ENCODE results near the gene KLC1. TPM values are rescaled to one million over a fixed set of nuclear protein-coding genes. Genes with fewer than 3 reads are reported as not detected.
A peak's percentile ranks its signal among the peaks of the same experiment; 100 is the strongest.
"Not testable (repeated sequence)": the region's sequence is repeated elsewhere in the genome, so short reads cannot be mapped to it uniquely, and the experiment has no call there.

Gene KLC1
- total RNA-seq, 2 donors from 2014 or later, result 199 to 292 TPM

GRCh38 chr14:103650213-103650612 is 21.2 kb downstream of the KLC1 start:
- 80 to 88% methylated on average over 4 of the region's 4 CpGs for WGBS, 2 donors
- Histone ChIP-seq H3K27me3 (no peaks in the 10 kb centered on the region), H3K4me1 (peaks cover 22% of the 10 kb centered on the region), H3K27ac (no peak overlapping the region), H3K4me3 (no peak overlapping the region), H3K9me3 (no peaks in the 10 kb centered on the region), H3K36me3 (replicated peaks in 1 of 2; ENCODE audit: insufficient read depth in 1 of 2, low read depth in 2 of 2) (peaks cover 6 to 7% of the 10 kb centered on the region in 2 donors)
- no peak for TF ChIP-seq POLR2A (IDR thresholded peaks at IDR 0.05)
- no peak for TF ChIP-seq CTCF (IDR thresholded peaks at IDR 0.05)
- DNase-seq (no peak), ATAC-seq (no peak)
- intact Hi-C loops (cut with DNase I), result no loop called here

- Histone ChIP-seq H3K4me3 (no peak overlapping the region), H3K9me3 (no peaks in the 10 kb centered on the region), H3K36me3 (replicated peaks in 1 of 2; ENCODE audit: insufficient read depth in 1 of 2, low read depth in 2 of 2) (peaks cover 10 to 15% of the 10 kb centered on the region in 2 donors), H3K4me1 (peaks cover 22% of the 10 kb centered on the region), H3K27ac (no peak overlapping the region), H3K27me3 (no peaks in the 10 kb centered on the region)
- ATAC-seq (no peak), DNase-seq (no peak)
- whole genome bisulfite sequencing, 2 donors, result 68 to 70% methylated on average over 6 to 7 of the region's 7 CpGs
- TF ChIP-seq CTCF (IDR thresholded peaks at IDR 0.05) (no peak), POLR2A (IDR thresholded peaks at IDR 0.05) (no peak)
- intact Hi-C loops (cut with DNase I), result no loop called here
Observed at GRCh38 chr14:103651585-103651984, 22.6 kb downstream of the KLC1 start.

- Histone ChIP-seq H3K27me3 (no peaks in the 10 kb centered on the region), H3K9me3 (no peaks in the 10 kb centered on the region), H3K36me3 (replicated peaks in 1 of 2; ENCODE audit: insufficient read depth in 1 of 2, low read depth in 2 of 2) (peaks cover 10 to 16% of the 10 kb centered on the region in 2 donors), H3K27ac (peak overlapping the region in 3 of 4 donors; percentile 5 to 52 (median 22)), H3K4me1 (peaks cover 22% of the 10 kb centered on the region), H3K4me3 (no peak overlapping the region)
- DNase-seq, result no peak
- no peak for TF ChIP-seq CTCF (IDR thresholded peaks at IDR 0.05)
- ATAC-seq, result no peak
- intact Hi-C loops (cut with DNase I), result no loop called here
- 82 to 93% methylated on average over 3 of the region's 3 CpGs for WGBS, 2 donors
Observed at GRCh38 chr14:103652806-103653205, 23.8 kb downstream of the KLC1 start.

GRCh38 chr14:103653336-103653735 is 24.3 kb downstream of the KLC1 start:
- ATAC-seq; H3K27me3 ChIP-seq; intact Hi-C loops (cut with DNase I); DNase-seq; H3K9me3 ChIP-seq; H3K4me3 ChIP-seq: not testable (repeated sequence)
- Histone ChIP-seq H3K36me3 (replicated peaks in 1 of 2; ENCODE audit: insufficient read depth in 1 of 2, low read depth in 2 of 2) (peaks cover 10 to 18% of the 10 kb centered on the region in 2 donors), H3K27ac (peak overlapping the region in 3 of 4 donors; percentile 5 to 52 (median 22)), H3K4me1 (peaks cover 22% of the 10 kb centered on the region)
- 58 to 66% methylated on average over 6 to 10 of the region's 10 CpGs for WGBS, 2 donors

GRCh38 chr14:103653805-103654204 is 24.8 kb downstream of the KLC1 start:
- no peaks in the 10 kb centered on the region for H3K27me3 ChIP-seq
- peaks cover 22% of the 10 kb centered on the region for H3K4me1 ChIP-seq
- 62 to 72% methylated on average over 4 of the region's 4 CpGs for WGBS, 2 donors

More at GRCh38 chr14:103653805-103654204, 24.8 kb downstream of the KLC1 start:
- ATAC-seq (no peak), DNase-seq (no peak)
- Histone ChIP-seq H3K27ac (peak overlapping the region in 2 of 4 donors; percentile 22 to 52), H3K36me3 (replicated peaks in 1 of 2; ENCODE audit: insufficient read depth in 1 of 2, low read depth in 2 of 2) (peaks cover 10 to 18% of the 10 kb centered on the region in 2 donors), H3K4me3 (no peak overlapping the region), H3K9me3 (no peaks in the 10 kb centered on the region)
- TF ChIP-seq POLR2A (IDR thresholded peaks at IDR 0.05) (no peak), CTCF (IDR thresholded peaks at IDR 0.05) (no peak)
- intact Hi-C loops (cut with DNase I), result no loop called here
